ENCODE measurements around the gene MESD. TPM values are rescaled to one million over a fixed set of nuclear protein-coding genes. Genes with fewer than 3 reads are reported as not detected.
A peak's percentile ranks its signal among the peaks of the same experiment; 100 is the strongest.

Gene MESD
- total RNA-seq (2014; rRNA removed; shearing (Covaris generic)), result 23.1 and 26.3 TPM in 2 replicates

DNA sequence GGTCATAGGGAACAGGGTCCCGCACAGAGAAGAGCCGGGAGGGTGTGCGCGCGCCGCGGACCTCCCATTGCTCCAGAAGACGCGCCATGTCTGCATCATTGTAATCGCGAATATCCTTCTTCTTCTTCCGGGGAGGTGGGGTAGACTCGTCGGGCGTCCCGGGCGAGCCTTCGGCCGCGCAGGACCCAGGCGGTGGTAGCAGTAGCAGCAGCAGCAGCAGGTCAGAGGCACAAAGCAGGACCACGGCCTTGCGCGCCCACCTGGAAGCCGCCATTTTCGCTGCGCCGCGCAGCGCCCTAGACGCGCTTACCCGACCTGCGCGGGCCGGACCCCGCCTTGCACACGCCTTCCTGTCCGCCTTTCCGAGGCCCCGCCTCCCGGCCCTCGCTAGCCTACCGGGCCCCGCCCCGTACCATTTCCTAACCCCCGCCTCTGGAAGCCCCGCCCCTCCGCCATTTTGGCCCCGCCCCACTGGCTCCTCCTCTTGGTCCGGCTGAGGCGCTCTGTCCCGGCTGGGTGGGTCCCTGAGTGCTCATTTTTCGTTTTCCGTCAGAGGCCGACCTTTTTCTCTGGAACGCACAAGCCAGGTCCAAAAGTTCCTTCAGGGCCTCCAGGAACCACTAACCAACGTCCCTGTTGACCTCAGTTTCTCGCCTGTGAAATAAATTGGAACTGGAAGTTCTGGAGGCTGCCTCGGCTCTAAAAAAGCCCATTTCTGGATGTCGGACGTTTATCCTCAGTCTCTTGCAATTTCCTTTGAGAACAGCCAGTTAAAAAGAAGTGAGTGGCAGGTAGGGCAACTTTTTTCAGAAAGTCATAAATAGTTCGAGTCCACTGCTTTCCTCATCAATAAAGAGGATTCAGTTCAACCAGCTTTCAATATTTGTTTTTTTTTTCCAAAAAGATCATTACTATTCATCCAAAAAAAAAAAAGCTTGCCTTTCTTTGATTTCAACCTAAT is at the start of gene MESD:
Gene MESD (minus strand): TSS at position 302 of the 961 bp plus-strand sequence. CDS start 28 bp downstream, at position 274.
- peak; percentile 85 to 98 for DNase-seq (ENCODE audit: low read depth in 1 of 2, low spot score in 2 of 2)
- Histone ChIP-seq H3K4me1 (replicated peaks) (peaks cover 17% of the 10 kb centered on the region), H3K27me3 (replicated peaks) (no peaks in the 10 kb centered on the region), H3K36me3 (peaks cover 20% of the 10 kb centered on the region), H3K9me3 (replicated peaks) (no peaks in the 10 kb centered on the region; the same call in 1 of the 2 replicates), H3K27ac (peak within 1 kb of the TSS; percentile 72), H3K4me3 (peak within 1 kb of the TSS; percentile 95)

DNA sequence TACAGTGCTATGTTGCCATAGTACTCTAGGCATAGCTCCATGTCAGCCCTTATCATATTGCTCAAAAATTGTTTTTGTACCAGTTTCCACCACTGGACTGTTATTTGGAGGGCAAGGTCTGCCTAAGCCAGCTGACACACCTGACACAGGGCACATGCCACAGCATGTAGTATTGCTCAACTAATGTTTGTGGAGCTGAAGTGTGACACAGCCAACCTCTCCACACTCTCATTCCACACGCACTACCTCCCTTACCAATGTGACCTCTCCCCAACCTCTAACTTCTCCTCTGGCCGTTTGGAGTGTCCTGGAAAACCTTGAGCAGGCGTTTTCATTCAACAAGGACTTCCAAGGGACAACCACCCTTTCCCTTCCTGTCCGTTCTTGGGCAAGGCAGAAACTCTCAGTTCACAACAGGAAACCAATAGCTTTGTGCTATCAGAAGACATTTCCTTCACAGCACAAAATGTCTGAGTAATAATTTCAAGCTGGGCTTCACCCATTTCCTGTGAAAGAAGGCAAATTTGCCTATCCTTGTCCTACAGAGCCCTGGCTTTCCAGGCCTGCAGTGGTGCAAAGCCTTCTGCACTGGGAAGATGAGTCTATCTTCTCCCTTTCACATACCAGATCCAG is 49.5 kb upstream of the MESD start:
- H3K27ac ChIP-seq, result no peak overlapping the region
- H3K4me3 ChIP-seq, result no peak overlapping the region
- H3K27me3 ChIP-seq (replicated peaks), result no peaks in the 10 kb centered on the region
- no peak for DNase-seq (ENCODE audit: low read depth in 1 of 2, low spot score in 2 of 2)
- H3K36me3 ChIP-seq, result no peaks in the 10 kb centered on the region
- H3K4me1 ChIP-seq (replicated peaks), result no peaks in the 10 kb centered on the region
- no peaks in the 10 kb centered on the region for H3K9me3 ChIP-seq (replicated peaks)

DNA sequence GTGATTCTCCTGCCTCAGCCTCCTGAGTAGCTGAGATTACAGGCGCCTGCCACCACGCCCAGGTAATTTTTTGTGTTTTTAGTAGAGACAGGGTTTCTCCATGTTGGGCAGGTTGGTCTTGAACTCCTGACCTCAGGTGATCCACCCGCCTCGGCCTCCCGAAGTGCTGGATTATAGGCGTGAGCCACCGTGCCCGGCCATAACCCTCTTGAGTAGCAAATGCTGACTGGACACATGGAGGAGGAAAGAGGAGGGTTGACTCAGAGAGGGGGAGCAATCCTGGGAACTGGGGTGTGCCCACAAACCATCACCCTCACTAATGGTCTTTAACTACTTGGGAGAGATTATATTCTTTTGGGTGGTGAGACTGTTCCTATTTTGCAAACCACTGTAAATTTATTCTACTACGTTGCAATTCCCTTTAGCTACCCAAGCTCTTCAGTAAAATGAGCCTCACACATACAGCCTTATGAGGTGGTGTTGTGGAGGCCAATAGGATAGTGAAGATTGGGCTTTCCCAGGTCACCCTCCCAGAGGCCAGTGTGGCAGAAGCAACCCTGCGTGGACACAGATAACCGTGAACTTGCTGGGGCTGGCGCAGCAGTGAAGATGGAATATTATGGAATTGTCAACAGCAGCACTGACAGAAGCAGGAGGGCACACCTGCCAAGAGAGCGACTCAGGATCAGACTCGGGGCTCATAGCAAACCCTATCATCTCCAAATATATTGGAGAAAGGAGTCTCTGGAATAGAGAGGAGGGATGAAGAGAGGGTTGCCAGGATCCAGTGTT is 48.5 kb upstream of the MESD start:
- Histone ChIP-seq H3K4me3 (no peak overlapping the region), H3K9me3 (replicated peaks) (no peaks in the 10 kb centered on the region), H3K27me3 (replicated peaks) (no peaks in the 10 kb centered on the region), H3K4me1 (replicated peaks) (no peaks in the 10 kb centered on the region), H3K36me3 (no peaks in the 10 kb centered on the region), H3K27ac (no peak overlapping the region)
- DNase-seq (ENCODE audit: low read depth in 1 of 2, low spot score in 2 of 2), result no peak

DNA sequence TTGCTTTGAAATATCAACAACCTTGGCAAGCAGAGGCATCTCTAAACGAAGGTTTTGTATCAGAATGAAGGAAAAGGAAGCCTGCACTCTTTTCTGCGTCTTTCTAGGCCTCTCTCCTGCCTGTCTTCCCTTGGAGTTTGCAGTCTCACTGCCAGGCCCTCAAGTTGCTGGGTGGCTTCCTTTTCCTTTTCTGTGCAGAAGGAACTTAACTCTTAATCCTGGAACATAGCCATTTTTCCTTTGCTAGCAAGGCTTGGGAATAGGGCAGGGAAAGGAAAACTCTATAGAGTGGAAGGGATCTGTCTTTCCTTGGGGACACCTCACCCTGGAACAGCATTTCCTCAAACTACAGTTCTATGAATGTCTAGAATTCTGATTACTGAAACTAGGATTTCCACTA is 43.9 kb upstream of the MESD start:
- no peak for DNase-seq (ENCODE audit: low read depth in 1 of 2, low spot score in 2 of 2)
- no peaks in the 10 kb centered on the region for H3K36me3 ChIP-seq
- H3K27me3 ChIP-seq (replicated peaks), result no peaks in the 10 kb centered on the region
- no peaks in the 10 kb centered on the region for H3K9me3 ChIP-seq (replicated peaks)
- no peak overlapping the region for H3K27ac ChIP-seq
- no peak overlapping the region for H3K4me3 ChIP-seq
- peaks cover 6% of the 10 kb centered on the region; the same call in 1 of the 2 replicates for H3K4me1 ChIP-seq (replicated peaks)

- Histone ChIP-seq H3K9me3 (replicated peaks) (no peaks in the 10 kb centered on the region), H3K4me1 (replicated peaks) (peaks cover 6% of the 10 kb centered on the region; the same call in 1 of the 2 replicates), H3K36me3 (no peaks in the 10 kb centered on the region), H3K27me3 (replicated peaks) (no peaks in the 10 kb centered on the region), H3K27ac (no peak overlapping the region), H3K4me3 (no peak overlapping the region)
- no peak for DNase-seq (ENCODE audit: low read depth in 1 of 2, low spot score in 2 of 2)
These were observed 43.2 kb upstream of the MESD start for GRCh38 chr15:81032818-81033217.

DNA sequence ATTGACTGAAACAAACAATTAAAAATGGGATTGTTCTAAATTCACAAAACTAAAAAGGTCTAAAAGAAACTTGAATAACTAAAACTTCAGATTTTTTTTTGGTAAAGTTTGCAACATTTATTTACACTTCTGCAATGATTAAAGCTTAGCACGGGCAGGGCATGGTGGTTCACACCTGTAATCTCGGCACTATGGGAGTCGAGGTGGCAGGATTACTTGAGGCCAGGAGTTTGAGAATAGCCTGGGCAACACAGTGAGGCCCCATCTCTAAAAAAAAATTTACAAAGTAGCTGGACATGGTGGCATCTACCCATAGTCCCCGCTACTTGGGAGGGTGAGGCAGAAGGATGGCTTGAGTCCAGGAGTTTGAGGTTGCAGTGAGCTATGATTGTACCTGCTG is 42.7 kb upstream of the MESD start:
- Histone ChIP-seq H3K4me1 (replicated peaks) (peaks cover 6% of the 10 kb centered on the region; the same call in 1 of the 2 replicates), H3K4me3 (no peak overlapping the region), H3K27me3 (replicated peaks) (no peaks in the 10 kb centered on the region), H3K36me3 (no peaks in the 10 kb centered on the region), H3K9me3 (replicated peaks) (no peaks in the 10 kb centered on the region), H3K27ac (no peak overlapping the region)
- DNase-seq (ENCODE audit: low read depth in 1 of 2, low spot score in 2 of 2), result no peak

GRCh38 chr15:81031203-81031602 is 41.6 kb upstream of the MESD start:
- Histone ChIP-seq H3K9me3 (replicated peaks) (no peaks in the 10 kb centered on the region), H3K4me1 (replicated peaks) (peaks cover 6% of the 10 kb centered on the region; the same call in 1 of the 2 replicates), H3K27ac (no peak overlapping the region), H3K4me3 (no peak overlapping the region), H3K27me3 (replicated peaks) (no peaks in the 10 kb centered on the region), H3K36me3 (no peaks in the 10 kb centered on the region)
- no peak for DNase-seq (ENCODE audit: low read depth in 1 of 2, low spot score in 2 of 2)

- Histone ChIP-seq H3K4me1 (replicated peaks) (peaks cover 6% of the 10 kb centered on the region; the same call in 1 of the 2 replicates), H3K9me3 (replicated peaks) (no peaks in the 10 kb centered on the region), H3K27ac (no peak overlapping the region), H3K36me3 (no peaks in the 10 kb centered on the region), H3K4me3 (no peak overlapping the region), H3K27me3 (replicated peaks) (no peaks in the 10 kb centered on the region)
- no peak for DNase-seq (ENCODE audit: low read depth in 1 of 2, low spot score in 2 of 2)
These were observed 40.7 kb upstream of the MESD start for GRCh38 chr15:81030301-81030750.

DNA sequence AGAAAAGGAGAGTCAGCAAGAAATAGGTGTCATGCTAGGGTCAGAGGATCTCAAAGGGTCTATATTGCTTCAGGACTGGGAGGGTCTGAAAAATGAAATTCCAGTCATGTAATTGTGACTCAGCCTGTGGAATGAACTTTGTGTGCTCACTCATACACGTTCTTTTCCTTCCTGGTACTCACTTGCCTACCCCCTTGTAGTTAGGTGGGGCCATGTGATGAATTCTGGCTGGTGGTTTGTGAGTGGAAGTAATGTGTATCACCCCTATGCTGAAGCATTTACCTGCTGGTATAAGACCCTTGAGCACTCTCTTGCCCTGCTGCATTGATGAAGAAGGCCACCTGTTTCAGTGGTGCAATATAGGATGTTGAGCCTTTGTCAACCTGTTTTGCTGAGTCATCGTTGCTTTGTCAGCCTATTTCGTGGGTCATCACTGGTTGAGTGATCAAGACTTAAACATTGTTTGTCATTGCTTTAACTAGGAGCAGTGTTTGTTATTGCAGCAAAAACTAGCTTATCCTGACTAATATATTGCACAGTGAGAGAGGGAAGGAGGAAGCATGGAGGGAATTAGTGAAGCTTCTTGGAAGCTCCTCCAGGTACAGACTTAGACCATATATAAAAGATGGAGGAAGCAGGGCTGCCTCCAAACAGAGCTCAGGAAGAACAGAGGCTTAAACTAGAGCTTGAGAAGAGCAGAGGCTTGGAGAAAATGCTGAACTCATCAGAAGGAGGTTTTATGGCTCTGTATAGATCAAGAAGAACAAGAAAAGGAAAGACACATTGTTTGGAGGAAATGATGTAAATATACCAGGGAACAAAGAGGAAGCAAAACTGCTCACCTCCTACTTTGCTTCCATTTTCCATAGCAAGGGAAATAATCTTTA is 40.0 kb upstream of the MESD start:
- H3K36me3 ChIP-seq, result no peaks in the 10 kb centered on the region
- no peak overlapping the region for H3K27ac ChIP-seq
- peaks cover 6% of the 10 kb centered on the region; the same call in 1 of the 2 replicates for H3K4me1 ChIP-seq (replicated peaks)
- no peaks in the 10 kb centered on the region for H3K27me3 ChIP-seq (replicated peaks)
- no peak for DNase-seq (ENCODE audit: low read depth in 1 of 2, low spot score in 2 of 2)
- H3K4me3 ChIP-seq, result no peak overlapping the region
- H3K9me3 ChIP-seq (replicated peaks), result no peaks in the 10 kb centered on the region

DNA sequence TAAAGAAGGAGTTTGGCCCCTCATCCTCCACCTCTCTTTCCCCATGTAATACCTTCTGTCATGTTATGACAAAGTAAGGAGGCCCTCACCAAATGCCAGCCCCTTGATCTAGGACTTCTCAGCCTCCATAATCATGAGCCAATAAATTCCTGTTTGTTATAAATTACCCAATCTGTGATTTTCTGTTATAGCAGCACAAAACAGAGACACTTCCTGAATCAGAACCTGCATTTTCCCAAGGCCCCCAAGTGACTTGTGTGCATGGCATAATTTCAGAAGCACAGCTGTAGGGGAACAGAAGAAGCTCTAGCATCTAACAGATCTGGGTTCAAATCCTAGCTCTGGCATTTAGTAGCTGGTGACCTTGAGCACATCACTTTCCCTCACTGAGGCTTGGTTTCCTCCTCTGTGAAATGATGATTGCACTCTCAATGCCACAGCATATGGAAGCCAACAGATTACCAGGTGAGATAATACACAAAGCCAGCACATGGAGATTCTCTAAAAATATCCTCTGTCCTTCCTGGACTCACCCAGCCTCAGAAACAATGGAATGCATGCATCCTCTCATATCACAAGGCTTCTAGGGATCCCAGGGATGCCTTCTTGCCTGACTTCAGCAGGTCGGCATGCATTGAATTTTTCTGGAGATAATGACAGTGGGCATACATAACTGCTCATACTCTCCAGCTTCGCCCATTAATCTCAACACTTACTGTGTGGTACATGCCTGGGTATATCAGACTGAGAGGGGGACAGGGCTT is 37.4 kb upstream of the MESD start:
- H3K27me3 ChIP-seq (replicated peaks), result no peaks in the 10 kb centered on the region
- no peaks in the 10 kb centered on the region for H3K9me3 ChIP-seq (replicated peaks)
- H3K4me3 ChIP-seq, result no peak overlapping the region
- H3K27ac ChIP-seq, result no peak overlapping the region
- H3K4me1 ChIP-seq (replicated peaks), result peaks cover 21% of the 10 kb centered on the region
- no peak for DNase-seq (ENCODE audit: low read depth in 1 of 2, low spot score in 2 of 2)
- H3K36me3 ChIP-seq, result no peaks in the 10 kb centered on the region

- no peaks in the 10 kb centered on the region for H3K9me3 ChIP-seq (replicated peaks)
- peaks cover 21% of the 10 kb centered on the region for H3K4me1 ChIP-seq (replicated peaks)
- DNase-seq (ENCODE audit: low read depth in 1 of 2, low spot score in 2 of 2), result no peak
- H3K36me3 ChIP-seq, result no peaks in the 10 kb centered on the region
- H3K4me3 ChIP-seq, result no peak overlapping the region
- no peaks in the 10 kb centered on the region for H3K27me3 ChIP-seq (replicated peaks)
- H3K27ac ChIP-seq, result no peak overlapping the region
These were observed 36.2 kb upstream of the MESD start for GRCh38 chr15:81025721-81026370.

DNA sequence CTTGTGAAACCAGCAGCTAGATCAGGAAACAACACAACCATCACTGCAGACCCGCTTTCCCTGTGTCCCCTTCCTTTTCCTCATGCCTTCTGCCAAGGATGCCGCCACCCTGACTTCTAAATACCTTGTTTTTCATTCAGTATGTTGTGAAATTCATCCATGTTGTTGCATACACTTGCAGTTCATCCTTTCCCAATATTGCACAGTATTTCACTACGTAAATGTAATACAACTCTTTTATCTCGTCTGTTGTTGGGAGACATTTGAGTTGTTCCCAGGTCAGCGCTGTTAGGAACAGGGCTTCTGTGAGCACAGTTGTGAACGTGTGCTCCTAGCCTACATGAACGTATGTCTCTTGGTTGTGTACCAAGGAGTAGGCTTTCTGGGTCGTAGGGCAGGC is 35.3 kb upstream of the MESD start:
- Histone ChIP-seq H3K4me3 (no peak overlapping the region), H3K9me3 (replicated peaks) (no peaks in the 10 kb centered on the region), H3K4me1 (replicated peaks) (peaks cover 21% of the 10 kb centered on the region), H3K27ac (no peak overlapping the region), H3K36me3 (no peaks in the 10 kb centered on the region), H3K27me3 (replicated peaks) (no peaks in the 10 kb centered on the region)
- DNase-seq (ENCODE audit: low read depth in 1 of 2, low spot score in 2 of 2), result no peak

Data from SJSA1 (cell line).